Effector memory CD8-positive, alpha-beta T cell (primary cell): ENCODE data around the gene MYT1.

Experiments used
- ATAC-seq: fragments of 150-1000 bp; cut with Tn5 transposase; replicated peaks from 2 replicates; pipeline ENCODE4 v1.10.0; 2021; ENCODE audit warnings: mild to moderate bottlenecking, moderate library complexity
- DNase-seq, 3 experiments: peaks; one replicate each; pipeline ENCODE4 v3.0.0; 2021
- H3K27ac Mint-ChIP-seq, 2 donors: one replicate each; pipeline ENCODE4 v1.8.0; 2022; ENCODE audit warnings: mild to moderate bottlenecking in 2 of 2, mixed read lengths in 2 of 2, moderate library complexity in 2 of 2
- H3K27me3 Mint-ChIP-seq, 2 donors: one replicate each; pipeline ENCODE4 v1.8.0; 2022; ENCODE audit warnings: mixed read lengths in 2 of 2
- H3K36me3 Mint-ChIP-seq: one replicate; pipeline ENCODE4 v1.8.0; 2022; ENCODE audit warnings: mild to moderate bottlenecking, moderate library complexity, mixed read lengths; ENCODE audit not compliant: insufficient read depth
- H3K4me1 Mint-ChIP-seq, 2 donors: one replicate each; pipeline ENCODE4 v1.8.0; 2022; ENCODE audit warnings: low read depth in 2 of 2, mixed read lengths in 2 of 2
- H3K4me3 Mint-ChIP-seq, 2 donors: one replicate each; pipeline ENCODE4 v1.8.0; 2022; ENCODE audit warnings: mild to moderate bottlenecking in 2 of 2, mixed read lengths in 2 of 2, moderate library complexity in 2 of 2
- H3K9me3 Mint-ChIP-seq, 2 donors: one replicate each; pipeline ENCODE4 v1.8.0; 2022; ENCODE audit warnings: mixed read lengths in 2 of 2

Gene MYT1

GRCh38 chr20:64144144-64144912 is 19.9 kb upstream of the MYT1 start:
- ATAC-seq = no peak
- H3K4me1 Mint-ChIP-seq = no peaks in the 10 kb centered on the region
- H3K9me3 Mint-ChIP-seq = peaks cover 8 to 14% of the 10 kb centered on the region in 2 donors
- no peak for DNase-seq
- no peak overlapping the region for H3K4me3 Mint-ChIP-seq
- peaks cover 30 to 47% of the 10 kb centered on the region in 2 donors for H3K27me3 Mint-ChIP-seq
- H3K36me3 Mint-ChIP-seq = peaks cover 2% of the 10 kb centered on the region
- no peak overlapping the region for H3K27ac Mint-ChIP-seq

- Mint-ChIP-seq H3K4me3 (no peak overlapping the region), H3K27ac (no peak overlapping the region), H3K27me3 (peaks cover 26 to 40% of the 10 kb centered on the region in 2 donors), H3K9me3 (peaks cover 8 to 14% of the 10 kb centered on the region in 2 donors), H3K36me3 (peaks cover 2% of the 10 kb centered on the region), H3K4me1 (no peaks in the 10 kb centered on the region)
- ATAC-seq (no peak), DNase-seq (no peak)
Measured at GRCh38 chr20:64145458-64146300, 18.6 kb upstream of the MYT1 start.

GRCh38 chr20:64146301-64146935 is 17.8 kb upstream of the MYT1 start:
- H3K9me3 Mint-ChIP-seq = peaks cover 8 to 14% of the 10 kb centered on the region in 2 donors
- no peak overlapping the region for H3K27ac Mint-ChIP-seq
- H3K27me3 Mint-ChIP-seq = peaks cover 20 to 33% of the 10 kb centered on the region in 2 donors
- H3K4me1 Mint-ChIP-seq = no peaks in the 10 kb centered on the region
- peaks cover 2% of the 10 kb centered on the region for H3K36me3 Mint-ChIP-seq
- ATAC-seq (no peak), DNase-seq (no peak)
- no peak overlapping the region for H3K4me3 Mint-ChIP-seq

GRCh38 chr20:64146936-64147477 is 17.2 kb upstream of the MYT1 start:
- H3K27ac Mint-ChIP-seq = no peak overlapping the region
- H3K36me3 Mint-ChIP-seq = peaks cover 2% of the 10 kb centered on the region
- peaks cover 8 to 14% of the 10 kb centered on the region in 2 donors for H3K9me3 Mint-ChIP-seq
- ATAC-seq (no peak), DNase-seq (no peak)
- H3K27me3 Mint-ChIP-seq = peaks cover 19 to 27% of the 10 kb centered on the region in 2 donors
- H3K4me1 Mint-ChIP-seq = no peaks in the 10 kb centered on the region
- no peak overlapping the region for H3K4me3 Mint-ChIP-seq

GRCh38 chr20:64148581-64148980 is 15.7 kb upstream of the MYT1 start:
- H3K4me1 Mint-ChIP-seq = no peaks in the 10 kb centered on the region
- H3K36me3 Mint-ChIP-seq = peaks cover 2% of the 10 kb centered on the region
- H3K9me3 Mint-ChIP-seq = peaks cover 8 to 14% of the 10 kb centered on the region in 2 donors
- H3K27ac Mint-ChIP-seq = no peak overlapping the region
- DNase-seq (no peak), ATAC-seq (no peak)
- H3K27me3 Mint-ChIP-seq = peaks cover 13 to 21% of the 10 kb centered on the region in 2 donors
- no peak overlapping the region for H3K4me3 Mint-ChIP-seq

GRCh38 chr20:64149141-64149540 is 15.1 kb upstream of the MYT1 start:
- H3K27ac Mint-ChIP-seq = no peak overlapping the region
- H3K4me1 Mint-ChIP-seq = no peaks in the 10 kb centered on the region
- DNase-seq (no peak), ATAC-seq (no peak)
- H3K36me3 Mint-ChIP-seq = peaks cover 2% of the 10 kb centered on the region
- peaks cover 12 to 27% of the 10 kb centered on the region in 2 donors for H3K27me3 Mint-ChIP-seq
- H3K9me3 Mint-ChIP-seq = peaks cover 8 to 12% of the 10 kb centered on the region in 2 donors
- H3K4me3 Mint-ChIP-seq = no peak overlapping the region

GRCh38 chr20:64149809-64150560 is 14.3 kb upstream of the MYT1 start:
- Mint-ChIP-seq H3K9me3 (peaks cover 2 to 4% of the 10 kb centered on the region in 2 donors), H3K4me3 (no peak overlapping the region), H3K4me1 (no peaks in the 10 kb centered on the region), H3K27ac (no peak overlapping the region), H3K27me3 (peaks cover 3 to 23% of the 10 kb centered on the region in 2 donors), H3K36me3 (peaks cover 2% of the 10 kb centered on the region)
- no peak for ATAC-seq
- DNase-seq = no peak

GRCh38 chr20:64150756-64151632 is 13.3 kb upstream of the MYT1 start:
- H3K4me1 Mint-ChIP-seq = no peaks in the 10 kb centered on the region
- DNase-seq (no peak), ATAC-seq (no peak)
- no peaks in the 10 kb centered on the region for H3K9me3 Mint-ChIP-seq
- H3K27me3 Mint-ChIP-seq = peaks cover 0 to 27% of the 10 kb centered on the region in 2 donors
- no peak overlapping the region for H3K27ac Mint-ChIP-seq
- peaks cover 2% of the 10 kb centered on the region for H3K36me3 Mint-ChIP-seq
- no peak overlapping the region for H3K4me3 Mint-ChIP-seq

GRCh38 chr20:64151633-64152530 is 12.4 kb upstream of the MYT1 start:
- H3K36me3 Mint-ChIP-seq = peaks cover 2% of the 10 kb centered on the region
- ATAC-seq = no peak
- no peaks in the 10 kb centered on the region for H3K9me3 Mint-ChIP-seq
- H3K4me3 Mint-ChIP-seq = no peak overlapping the region
- no peak overlapping the region for H3K27ac Mint-ChIP-seq
- DNase-seq = no peak
- peaks cover 0 to 29% of the 10 kb centered on the region in 2 donors for H3K27me3 Mint-ChIP-seq
- H3K4me1 Mint-ChIP-seq = no peaks in the 10 kb centered on the region

GRCh38 chr20:64152906-64153305 is 11.3 kb upstream of the MYT1 start:
- DNase-seq = no peak
- no peak overlapping the region for H3K4me3 Mint-ChIP-seq

GRCh38 chr20:64153410-64153809 is 10.8 kb upstream of the MYT1 start:
- Mint-ChIP-seq H3K36me3 (no peaks in the 10 kb centered on the region), H3K27me3 (peaks cover 0 to 17% of the 10 kb centered on the region in 2 donors), H3K4me1 (no peaks in the 10 kb centered on the region), H3K27ac (no peak overlapping the region), H3K9me3 (no peaks in the 10 kb centered on the region), H3K4me3 (no peak overlapping the region)
- no peak for ATAC-seq
- DNase-seq = no peak

More at GRCh38 chr20:64152906-64153305, 11.3 kb upstream of the MYT1 start:
- ATAC-seq = no peak
- Mint-ChIP-seq H3K27ac (no peak overlapping the region), H3K9me3 (no peaks in the 10 kb centered on the region), H3K4me1 (no peaks in the 10 kb centered on the region), H3K27me3 (peaks cover 0 to 19% of the 10 kb centered on the region in 2 donors), H3K36me3 (no peaks in the 10 kb centered on the region)
